Panc1 (cell line): ENCODE data around the gene TP53AIP1. TPM values are rescaled to one million over a fixed set of nuclear protein-coding genes. Genes with fewer than 3 reads are reported as not detected.

Source experiments
- ATAC-seq: fragments of 200-7000 bp; cut with Tn5 transposase; 2 replicates; pipeline ENCODE4 v1.9.1; 2020; ENCODE audit warnings: mild to moderate bottlenecking, moderate library complexity
- BruUV-seq: library from RNA; stranded (reverse); fragments of 400-500 nt; replicated peaks from 2 replicates; lab custom pipeline; 2021; lab: Mats Ljungman, UMichigan
- CTCF ChIA-PET: fragments of 300-600 bp; sonication (Branson Sonifier 250); formaldehyde crosslinking; loops from one replicate; lab custom pipeline; 2022; ENCODE audit warnings: antibody characterized with exemption; lab: Charles Lee
- POLR2A ChIA-PET: fragments of 300-600 bp; sonication (Branson Sonifier 250); formaldehyde crosslinking; loops from one replicate; lab custom pipeline; 2022; ENCODE audit warnings: antibody characterized with exemption; lab: Charles Lee
- DNase-seq: peaks from one replicate; pipeline ENCODE4 v3.0.0-alpha.2; 2010; ENCODE audit warnings: low read depth, low spot score
- H3K27ac ChIP-seq: 2 replicates; pipeline ENCODE4 v1.5.1; 2011; ENCODE audit warnings: mild to moderate bottlenecking, low read length, inconsistent platforms
- H3K27me3 ChIP-seq: fragments of 200-500 bp; sonication (Bioruptor generic); 2 replicates; pipeline ENCODE4 v1.6.0; 2014; ENCODE audit warnings: low read length, inconsistent platforms; ENCODE audit not compliant: control insufficient read depth, insufficient read depth
- H3K36me3 ChIP-seq: fragments of 200-500 bp; sonication (Bioruptor generic); 2 replicates; pipeline ENCODE4 v1.5.1; 2014; ENCODE audit warnings: inconsistent platforms, mild to moderate bottlenecking, low read length, moderate library complexity; ENCODE audit not compliant: control insufficient read depth, insufficient read depth
- H3K4me1 ChIP-seq: 2 replicates; pipeline ENCODE4 v1.5.1; 2011; ENCODE audit warnings: inconsistent platforms, mild to moderate bottlenecking, low read length, moderate library complexity; ENCODE audit not compliant: control insufficient read depth, insufficient read depth
- H3K4me3 ChIP-seq, 2 experiments: 2 replicates each; pipeline ENCODE4 v1.5.1; 2011 to 2012; ENCODE audit warnings: low read depth in 2 of 2, low read length in 2 of 2, mild to moderate bottlenecking in 2 of 2, inconsistent platforms in 1 of 2, moderate library complexity in 1 of 2
- H3K9me3 ChIP-seq: fragments of 200-500 bp; sonication (Bioruptor generic); 2 replicates; pipeline ENCODE4 v1.5.1; 2014; ENCODE audit warnings: low read depth, mild to moderate bottlenecking, inconsistent platforms, low read length, moderate library complexity; ENCODE audit not compliant: control insufficient read depth, insufficient read depth
- CTCF ChIP-seq: fragments of 450-650 bp; IDR thresholded peaks from 2 replicates; pipeline ENCODE4 v1.5.1; 2017; ENCODE audit warnings: mild to moderate bottlenecking
- POLR2AphosphoS5 ChIP-seq: IDR thresholded peaks from 2 replicates; pipeline ENCODE4 v1.6.1; 2012; ENCODE audit warnings: mild to moderate bottlenecking, low read depth, low read length, moderate library complexity
- SIN3A ChIP-seq: IDR thresholded peaks from 2 replicates; pipeline ENCODE4 v1.6.1; 2012; ENCODE audit warnings: low read depth, mild to moderate bottlenecking, low read length, moderate library complexity, borderline replicate concordance; ENCODE audit not compliant: insufficient read depth
- TCF7L2 ChIP-seq: IDR thresholded peaks from 2 replicates; pipeline ENCODE4 v1.6.1; 2011; ENCODE audit warnings: mild to moderate bottlenecking, low read depth, low read length, inconsistent platforms
- in situ Hi-C: cut with HindIII; loops from 2 replicates; pipeline ENCODE4 v1.10.0; 2016; ENCODE audit warnings: low sequenced_read_pairs, low pct_unique_long_range_greater_than_20kb
- intact Hi-C: fragments of 100-400 bp; cut with micrococcal nuclease; formaldehyde crosslinking; loops from one replicate; pipeline ENCODE4 v1.10.0; 2022; ENCODE audit not compliant: unreplicated experiment
- total RNA-seq: library from RNA; stranded (reverse); gene quantifications from one replicate; pipeline ENCODE4 v1.2.1, GENCODE V29; 2021; ENCODE audit not compliant: unreplicated experiment
- TF ChIP-seq, protein P1 (sequence below), 2 experiments: IDR thresholded peaks; 2 replicates each; pipeline ENCODE4 v1.6.1; 2011 to 2012; ENCODE audit warnings: low read depth in 2 of 2, control low read depth in 1 of 2, low read length in 1 of 2, mild to moderate bottlenecking in 1 of 2, moderate library complexity in 1 of 2; ENCODE audit not compliant: insufficient read depth in 1 of 2

The TP53AIP1 gene
- total RNA-seq, 1 experiment from 2014 or later: 0.08 TPM

- Histone ChIP-seq H3K9me3 (no peaks in the 10 kb centered on the region), H3K4me3 (no peak overlapping the region), H3K27me3 (no peaks in the 10 kb centered on the region), H3K27ac (no peak overlapping the region), H3K36me3 (no peaks in the 10 kb centered on the region), H3K4me1 (no peaks in the 10 kb centered on the region)
- ChIA-PET POLR2A (no interaction called here), CTCF (no interaction called here)
- intact Hi-C loops (no loop called here), in situ Hi-C loops (no loop called here)
- DNase-seq (no peak), ATAC-seq (no peak)
- BruUV-seq: no TSS peak
- TF ChIP-seq TCF7L2 (no peak), SIN3A (no peak), POLR2AphosphoS5 (no peak), CTCF (no peak)
- TF ChIP-seq, protein P1, sequence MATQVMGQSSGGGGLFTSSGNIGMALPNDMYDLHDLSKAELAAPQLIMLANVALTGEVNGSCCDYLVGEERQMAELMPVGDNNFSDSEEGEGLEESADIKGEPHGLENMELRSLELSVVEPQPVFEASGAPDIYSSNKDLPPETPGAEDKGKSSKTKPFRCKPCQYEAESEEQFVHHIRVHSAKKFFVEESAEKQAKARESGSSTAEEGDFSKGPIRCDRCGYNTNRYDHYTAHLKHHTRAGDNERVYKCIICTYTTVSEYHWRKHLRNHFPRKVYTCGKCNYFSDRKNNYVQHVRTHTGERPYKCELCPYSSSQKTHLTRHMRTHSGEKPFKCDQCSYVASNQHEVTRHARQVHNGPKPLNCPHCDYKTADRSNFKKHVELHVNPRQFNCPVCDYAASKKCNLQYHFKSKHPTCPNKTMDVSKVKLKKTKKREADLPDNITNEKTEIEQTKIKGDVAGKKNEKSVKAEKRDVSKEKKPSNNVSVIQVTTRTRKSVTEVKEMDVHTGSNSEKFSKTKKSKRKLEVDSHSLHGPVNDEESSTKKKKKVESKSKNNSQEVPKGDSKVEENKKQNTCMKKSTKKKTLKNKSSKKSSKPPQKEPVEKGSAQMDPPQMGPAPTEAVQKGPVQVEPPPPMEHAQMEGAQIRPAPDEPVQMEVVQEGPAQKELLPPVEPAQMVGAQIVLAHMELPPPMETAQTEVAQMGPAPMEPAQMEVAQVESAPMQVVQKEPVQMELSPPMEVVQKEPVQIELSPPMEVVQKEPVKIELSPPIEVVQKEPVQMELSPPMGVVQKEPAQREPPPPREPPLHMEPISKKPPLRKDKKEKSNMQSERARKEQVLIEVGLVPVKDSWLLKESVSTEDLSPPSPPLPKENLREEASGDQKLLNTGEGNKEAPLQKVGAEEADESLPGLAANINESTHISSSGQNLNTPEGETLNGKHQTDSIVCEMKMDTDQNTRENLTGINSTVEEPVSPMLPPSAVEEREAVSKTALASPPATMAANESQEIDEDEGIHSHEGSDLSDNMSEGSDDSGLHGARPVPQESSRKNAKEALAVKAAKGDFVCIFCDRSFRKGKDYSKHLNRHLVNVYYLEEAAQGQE (IDR thresholded peaks at IDR 0.05; ENCODE audit: insufficient read depth in 1 of 2, low read depth in 2 of 2, low read length in 1 of 2): no peak
Observed at GRCh38 chr11:128915149-128915521, 27.5 kb downstream of the TP53AIP1 start.

GRCh38 chr11:128914216-128915148, 28.2 kb downstream of the TP53AIP1 start:
- no TSS peak for BruUV-seq
- H3K4me1 ChIP-seq: no peaks in the 10 kb centered on the region
- DNase-seq (no peak), ATAC-seq (no peak)
- no peak for TF ChIP-seq SIN3A
- TF ChIP-seq, protein P1 (IDR thresholded peaks at IDR 0.05; ENCODE audit: insufficient read depth in 1 of 2, low read depth in 2 of 2, low read length in 1 of 2): no peak
- no peak for TF ChIP-seq CTCF
- no peak for TF ChIP-seq TCF7L2
- TF ChIP-seq POLR2AphosphoS5: no peak
- H3K9me3 ChIP-seq: no peaks in the 10 kb centered on the region
- in situ Hi-C loops (no loop called here), intact Hi-C loops (no loop called here)
- H3K27ac ChIP-seq: no peak overlapping the region
- H3K4me3 ChIP-seq: no peak overlapping the region
- ChIA-PET POLR2A (no interaction called here), CTCF (no interaction called here)
- H3K27me3 ChIP-seq: no peaks in the 10 kb centered on the region
- no peaks in the 10 kb centered on the region for H3K36me3 ChIP-seq
